ENCODE data around the gene LRRC3C.

LRRC3C gene

DNA sequence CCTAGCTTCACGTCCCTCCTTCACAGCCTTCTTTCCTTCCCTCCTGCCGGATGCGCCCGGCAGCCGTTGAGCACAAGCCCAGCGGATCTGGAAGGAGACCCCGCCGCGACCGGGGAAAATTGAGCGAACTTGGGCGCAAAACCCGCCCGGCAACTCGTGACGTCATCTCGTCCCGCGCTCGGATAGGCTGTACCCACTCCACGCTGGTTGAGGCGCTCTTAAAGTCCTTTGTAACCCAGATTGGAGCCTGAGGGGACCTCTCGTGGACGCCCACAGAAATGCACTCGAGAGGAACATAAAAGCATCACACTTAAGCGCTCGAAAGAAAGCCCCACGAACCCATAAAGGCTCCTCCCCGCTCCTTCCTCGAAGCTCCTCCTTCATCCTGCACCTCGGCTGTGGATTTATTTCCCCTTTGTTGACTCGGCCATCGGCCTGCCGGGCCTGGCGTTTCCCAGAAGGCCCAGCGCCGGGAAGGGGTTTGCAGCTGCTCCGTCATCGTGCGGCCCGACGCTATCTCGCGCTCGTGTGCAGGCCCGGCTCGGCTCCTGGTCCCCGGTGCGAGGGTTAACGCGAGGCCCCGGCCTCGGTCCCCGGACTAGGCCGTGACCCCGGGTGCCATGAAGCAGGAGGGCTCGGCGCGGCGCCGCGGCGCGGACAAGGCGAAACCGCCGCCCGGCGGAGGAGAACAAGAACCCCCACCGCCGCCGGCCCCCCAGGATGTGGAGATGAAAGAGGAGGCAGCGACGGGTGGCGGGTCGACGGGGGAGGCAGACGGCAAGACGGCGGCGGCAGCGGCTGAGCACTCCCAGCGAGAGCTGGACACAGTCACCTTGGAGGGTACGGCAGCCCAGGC, 53.0 kb downstream of the LRRC3C start, which contains the start of gene PSMD3:
TSS of gene PSMD3 (plus strand) at position 457 of the 856 bp plus-strand sequence. CDS start at position 621, 164 bp downstream.
- DNase-seq: peak; percentile 95

DNA sequence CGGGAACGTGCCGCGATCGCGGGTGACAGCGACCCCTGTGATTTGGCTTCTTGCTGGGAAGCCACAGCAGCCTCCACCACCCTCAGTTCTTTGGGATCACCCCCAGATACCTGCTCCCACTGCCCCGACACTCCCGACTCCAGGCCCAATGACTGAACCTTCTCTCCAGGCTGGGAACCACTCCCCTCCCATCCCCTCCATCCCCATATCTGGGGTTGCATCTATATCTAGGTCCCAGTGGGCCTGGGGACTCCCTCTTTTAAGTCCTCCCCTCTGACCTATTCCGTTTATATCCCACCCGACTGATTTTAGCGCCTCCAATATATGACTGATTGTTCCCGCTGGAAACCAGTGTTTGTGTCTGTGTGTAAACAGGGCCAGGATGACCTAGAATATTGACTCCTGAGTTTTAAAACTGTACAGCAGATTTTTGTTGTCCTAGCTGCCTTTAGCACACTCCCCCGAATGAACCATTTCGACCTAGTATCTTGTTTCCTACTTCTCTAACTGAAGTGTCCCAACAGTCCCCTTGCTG, 53.7 kb downstream of the LRRC3C start:
- DNase-seq: no peak

- DNase-seq: no peak
These were observed 54.3 kb downstream of the LRRC3C start for GRCh38 chr17:39981766-39982375.

DNA sequence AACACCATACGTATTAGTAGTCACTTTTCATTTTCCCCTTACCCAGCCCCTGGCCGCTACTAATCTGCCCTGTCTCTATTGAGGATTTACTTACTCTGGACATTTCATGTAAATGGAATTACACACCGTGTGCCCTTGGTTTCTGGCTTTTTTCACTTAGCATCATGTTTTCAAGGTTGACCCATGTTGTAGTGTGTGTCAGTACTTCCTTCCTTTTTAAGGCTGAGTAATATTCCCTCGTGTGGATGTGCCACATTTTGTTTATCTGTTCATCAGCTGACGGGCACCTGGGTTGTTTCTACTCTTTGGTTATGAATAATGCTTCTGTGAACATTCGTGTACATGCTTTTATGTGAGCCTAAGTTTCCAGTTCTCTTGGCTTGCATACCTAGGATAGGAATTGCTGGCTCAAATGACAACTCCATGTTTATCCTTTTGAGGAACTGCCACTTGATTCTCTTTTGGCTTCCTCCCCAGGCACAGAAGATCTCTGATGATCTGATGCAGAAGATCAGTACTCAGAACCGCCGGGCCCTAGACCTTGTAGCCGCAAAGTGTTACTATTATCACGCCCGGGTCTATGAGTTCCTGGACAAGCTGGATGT, 60.8 kb downstream of the LRRC3C start:
- DNase-seq: no peak

- DNase-seq: no peak
These were observed 66.9 kb downstream of the LRRC3C start for GRCh38 chr17:39994448-39994847.
